ENCODE measurements around the gene C1orf210. TPM values are rescaled to one million over a fixed set of nuclear protein-coding genes. Genes with fewer than 3 reads are reported as not detected.

Gene C1orf210
- total and polyA plus RNA-seq, 8 donors, result 4.3 to 34.4 (median 14.3) TPM; not detected in 1

- peaks cover 0 to 6% (median 0%) of the 10 kb centered on the region in 3 donors for H3K27me3 ChIP-seq
- no peak overlapping the region for H3K4me3 ChIP-seq
- TF ChIP-seq, protein P1, sequence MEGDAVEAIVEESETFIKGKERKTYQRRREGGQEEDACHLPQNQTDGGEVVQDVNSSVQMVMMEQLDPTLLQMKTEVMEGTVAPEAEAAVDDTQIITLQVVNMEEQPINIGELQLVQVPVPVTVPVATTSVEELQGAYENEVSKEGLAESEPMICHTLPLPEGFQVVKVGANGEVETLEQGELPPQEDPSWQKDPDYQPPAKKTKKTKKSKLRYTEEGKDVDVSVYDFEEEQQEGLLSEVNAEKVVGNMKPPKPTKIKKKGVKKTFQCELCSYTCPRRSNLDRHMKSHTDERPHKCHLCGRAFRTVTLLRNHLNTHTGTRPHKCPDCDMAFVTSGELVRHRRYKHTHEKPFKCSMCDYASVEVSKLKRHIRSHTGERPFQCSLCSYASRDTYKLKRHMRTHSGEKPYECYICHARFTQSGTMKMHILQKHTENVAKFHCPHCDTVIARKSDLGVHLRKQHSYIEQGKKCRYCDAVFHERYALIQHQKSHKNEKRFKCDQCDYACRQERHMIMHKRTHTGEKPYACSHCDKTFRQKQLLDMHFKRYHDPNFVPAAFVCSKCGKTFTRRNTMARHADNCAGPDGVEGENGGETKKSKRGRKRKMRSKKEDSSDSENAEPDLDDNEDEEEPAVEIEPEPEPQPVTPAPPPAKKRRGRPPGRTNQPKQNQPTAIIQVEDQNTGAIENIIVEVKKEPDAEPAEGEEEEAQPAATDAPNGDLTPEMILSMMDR (IDR thresholded peaks at IDR 0.05), result no peak
- TF ChIP-seq EP300 (IDR thresholded peaks at IDR 0.05), result no peak
- TF ChIP-seq POLR2A (IDR thresholded peaks at IDR 0.05), result no peak
- WGBS, 5 donors, result 70 to 81% (median 72%) methylated on average over 7 of the region's 7 CpGs
- H3K4me1 ChIP-seq, result peaks cover 11 to 31% (median 15%) of the 10 kb centered on the region in 4 donors
- peaks cover 0 to 4% (median 0%) of the 10 kb centered on the region in 4 donors for H3K36me3 ChIP-seq
- intact Hi-C loops (cut with DNase I; ENCODE audit: low total_unique reads), result no loop called here
- no peak for DNase-seq
- no peaks in the 10 kb centered on the region for H3K9me3 ChIP-seq
- peak overlapping the region in 4 of 5 donors; percentile 57 to 73 (median 68) for H3K27ac ChIP-seq
Observed at GRCh38 chr1:43277116-43277876, 8.1 kb downstream of the C1orf210 start.

DNA sequence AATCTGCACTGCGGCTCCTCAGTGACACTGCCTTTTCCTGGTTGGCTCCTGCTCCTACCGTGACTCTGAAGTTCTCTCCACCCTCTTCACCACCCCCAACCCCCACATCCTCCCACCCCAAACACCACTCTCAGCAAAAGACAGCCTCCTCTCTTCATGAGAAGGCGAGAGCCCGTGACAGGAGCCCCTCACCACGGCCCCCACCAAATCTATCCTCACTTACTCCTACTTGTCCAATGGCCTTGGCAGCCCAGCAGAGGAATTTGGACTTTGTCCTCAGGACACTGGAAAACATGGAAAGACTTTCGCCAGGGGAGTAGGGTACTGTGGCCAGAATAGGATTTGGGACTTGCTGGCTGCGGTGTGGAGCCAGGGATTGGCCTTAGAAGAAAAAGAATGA is 8.7 kb downstream of the C1orf210 start:
- no peak overlapping the region for H3K4me3 ChIP-seq
- WGBS, 5 donors, result 21 to 39% (median 27%) methylated on average over 7 of the region's 7 CpGs
- intact Hi-C loops (cut with DNase I; ENCODE audit: low total_unique reads), result no loop called here
- H3K36me3 ChIP-seq, result peaks cover 0 to 4% (median 0%) of the 10 kb centered on the region in 4 donors
- peak overlapping the region; percentile 47 to 73 (median 67) for H3K27ac ChIP-seq
- TF ChIP-seq POLR2AphosphoS5 (IDR thresholded peaks at IDR 0.05), result no peak
- TF ChIP-seq POLR2A (IDR thresholded peaks at IDR 0.05), result no peak
- TF ChIP-seq, protein P1 (IDR thresholded peaks at IDR 0.05), result no peak
- peaks cover 12 to 29% (median 18%) of the 10 kb centered on the region in 4 donors for H3K4me1 ChIP-seq
- H3K9me3 ChIP-seq, result no peaks in the 10 kb centered on the region
- peak; percentile 69 for DNase-seq
- H3K27me3 ChIP-seq, result peaks cover 0 to 12% (median 0%) of the 10 kb centered on the region in 3 donors

DNA sequence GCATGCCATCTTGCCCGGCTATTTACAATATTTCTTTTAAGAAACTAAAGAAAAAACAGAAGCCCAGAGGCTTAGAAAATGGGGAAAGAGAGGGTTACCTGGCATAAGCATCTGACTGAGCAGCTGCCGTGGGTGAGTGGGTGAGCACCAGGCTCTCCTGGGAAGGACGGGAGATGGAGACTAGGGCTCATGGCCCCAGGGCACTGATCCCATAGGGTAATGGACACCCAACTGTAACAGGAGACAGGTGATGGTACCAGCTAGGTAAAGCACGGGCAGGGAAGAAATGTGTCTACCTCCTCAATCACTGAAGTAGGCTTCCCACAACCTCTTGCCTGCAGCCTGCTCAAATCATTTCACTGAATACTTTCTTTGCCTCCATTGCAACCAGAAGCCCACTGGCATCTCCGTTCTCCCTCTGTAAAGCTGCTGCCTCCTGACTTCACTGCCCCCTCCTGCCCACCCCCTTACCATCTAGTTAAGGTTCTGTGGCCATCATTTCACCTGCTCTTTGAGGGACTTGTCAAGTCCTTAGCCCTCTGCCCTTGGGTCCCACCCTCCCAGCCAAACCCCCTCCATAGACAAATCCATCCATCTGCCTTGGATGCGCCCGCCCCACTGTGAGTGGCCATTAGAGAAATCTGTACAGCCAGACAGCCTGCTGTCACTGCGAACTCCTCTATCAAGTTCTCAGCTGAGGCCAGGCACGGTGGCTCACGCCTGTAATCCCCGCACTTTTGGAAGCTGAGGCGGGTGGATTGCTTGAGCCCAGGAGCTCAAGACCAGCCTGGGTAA is 9.4 kb downstream of the C1orf210 start:
- Histone ChIP-seq H3K9me3 (no peaks in the 10 kb centered on the region), H3K4me1 (peaks cover 12 to 32% (median 24%) of the 10 kb centered on the region in 4 donors), H3K27ac (peak overlapping the region; percentile 47 to 73 (median 67)), H3K36me3 (peaks cover 0 to 4% (median 0%) of the 10 kb centered on the region in 4 donors), H3K27me3 (peaks cover 0 to 19% (median 4%) of the 10 kb centered on the region in 3 donors), H3K4me3 (no peak overlapping the region)
- TF ChIP-seq, protein P1 (IDR thresholded peaks at IDR 0.05), result no peak
- TF ChIP-seq POLR2A (IDR thresholded peaks at IDR 0.05) (no peak), POLR2AphosphoS5 (IDR thresholded peaks at IDR 0.05) (no peak), EP300 (IDR thresholded peaks at IDR 0.05) (no peak)
- intact Hi-C loops (cut with DNase I; ENCODE audit: low total_unique reads), result no loop called here
- no peak for DNase-seq
- WGBS, 5 donors, result 50 to 66% (median 59%) methylated on average over 12 of the region's 12 CpGs

DNA sequence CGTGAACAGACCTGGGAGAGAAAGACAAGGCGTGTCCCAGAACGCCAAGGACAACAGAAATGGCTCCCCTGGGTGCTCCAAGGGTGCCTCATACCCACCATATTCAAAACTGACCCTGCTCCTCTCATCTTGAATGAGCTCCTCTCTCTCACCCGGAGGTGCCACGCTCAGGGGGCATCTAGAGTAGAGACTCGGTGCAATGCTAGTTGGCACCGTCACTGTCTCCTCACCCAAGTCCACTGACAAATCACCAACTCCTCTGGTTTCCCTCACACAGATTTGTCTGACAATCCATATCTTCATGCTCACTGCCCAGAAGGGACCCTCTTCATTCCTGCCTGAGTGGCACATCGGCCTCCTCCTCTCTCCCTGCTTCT is 10.6 kb downstream of the C1orf210 start:
- intact Hi-C loops (cut with DNase I; ENCODE audit: low total_unique reads), result no loop called here
- Histone ChIP-seq H3K27me3 (peaks cover 0 to 28% (median 10%) of the 10 kb centered on the region in 3 donors), H3K9me3 (no peaks in the 10 kb centered on the region), H3K36me3 (no peaks in the 10 kb centered on the region), H3K27ac (peak overlapping the region; percentile 4 to 54 (median 25)), H3K4me3 (no peak overlapping the region), H3K4me1 (peaks cover 12 to 42% (median 36%) of the 10 kb centered on the region in 4 donors)
- TF ChIP-seq, protein P1 (IDR thresholded peaks at IDR 0.05), result no peak
- no peak for TF ChIP-seq POLR2AphosphoS5 (IDR thresholded peaks at IDR 0.05)
- no peak for TF ChIP-seq EP300 (IDR thresholded peaks at IDR 0.05)
- DNase-seq, result no peak
- 71 to 89% (median 81%) methylated on average over 7 to 8 of the region's 8 CpGs for WGBS, 5 donors

Measured in stomach (tissue), 9 donors.